Chondrocyte (in vitro differentiated cells): ENCODE results near the gene PCBP1. TPM values are rescaled to one million over a fixed set of nuclear protein-coding genes. Genes with fewer than 3 reads are reported as not detected.

Experiments used
- DNase-seq: peaks from one replicate; pipeline ENCODE4 v3.0.0; 2021; ENCODE audit warnings: mixed read lengths, low spot score
- H3K27ac Mint-ChIP-seq: one replicate; pipeline ENCODE4 v1.8.0; 2021; ENCODE audit warnings: mild to moderate bottlenecking, moderate library complexity, mixed read lengths; ENCODE audit not compliant: unreplicated experiment
- H3K27me3 Mint-ChIP-seq: 2 replicates; pipeline ENCODE4 v1.8.0; 2021; ENCODE audit warnings: low read depth, mixed read lengths
- H3K36me3 Mint-ChIP-seq: 2 replicates; pipeline ENCODE4 v1.8.0; 2021; ENCODE audit warnings: low read depth, mixed read lengths
- H3K4me1 Mint-ChIP-seq: 2 replicates; pipeline ENCODE4 v1.8.0; 2021; ENCODE audit warnings: low read depth, mild to moderate bottlenecking, mixed read lengths
- H3K4me3 Mint-ChIP-seq: one replicate; pipeline ENCODE4 v1.8.0; 2021; ENCODE audit warnings: mild to moderate bottlenecking, moderate library complexity, mixed read lengths; ENCODE audit not compliant: unreplicated experiment
- H3K9me3 Mint-ChIP-seq: 2 replicates; pipeline ENCODE4 v1.8.0; 2021; ENCODE audit warnings: low read depth, mixed read lengths
- total RNA-seq: library from RNA; stranded (reverse); gene quantifications from 3 replicates; pipeline ENCODE4 v1.2.1, GENCODE V29; 2021
- TF ChIP-seq, protein P1 (sequence below): fragments of 200-600 bp; sonication (generic); IDR thresholded peaks from 2 replicates; pipeline ENCODE4 v1.5.0; 2021; ENCODE audit warnings: antibody characterized with exemption, mild to moderate bottlenecking, moderate library complexity

Gene PCBP1
- total RNA-seq, 1 donor from 2014 or later: 220 TPM

DNA sequence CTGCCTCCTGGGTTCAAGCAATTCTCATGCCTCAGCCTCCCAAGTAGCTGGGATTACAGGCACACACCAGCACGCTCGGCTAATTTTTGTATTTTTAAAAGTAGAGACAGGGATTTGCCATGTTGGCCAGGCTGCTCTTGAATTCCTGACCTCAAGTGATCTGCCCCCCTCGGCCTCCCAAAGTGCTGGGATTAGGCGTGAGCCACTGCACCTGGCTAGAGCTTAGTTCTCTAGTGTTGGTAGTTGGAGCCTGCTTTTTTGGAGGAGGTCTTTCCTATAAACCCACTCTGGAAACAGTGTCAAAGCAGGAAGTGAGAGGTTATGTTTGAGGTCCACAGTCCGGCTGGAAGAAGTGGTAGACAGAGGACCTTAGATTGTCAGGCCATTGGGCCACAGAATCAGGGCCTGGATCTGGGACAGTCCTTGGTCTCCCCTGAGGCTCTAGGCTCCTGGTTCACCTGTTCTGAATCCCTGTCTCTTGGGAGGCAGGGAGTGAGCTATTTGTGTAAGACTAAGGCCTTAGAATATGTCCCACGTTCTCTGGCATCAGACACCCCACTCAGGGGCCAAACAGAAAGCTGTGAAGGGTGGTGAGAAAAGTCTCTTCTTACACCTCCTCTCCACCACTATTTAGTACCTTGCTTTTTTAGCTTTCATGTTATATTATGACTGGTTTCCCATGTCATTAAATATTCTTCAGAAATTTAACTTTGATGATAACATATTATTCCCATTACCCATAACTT, 34.5 kb downstream of the PCBP1 start:
- peaks cover 36% of the 10 kb centered on the region for H3K4me1 Mint-ChIP-seq
- H3K9me3 Mint-ChIP-seq: no peaks in the 10 kb centered on the region
- no peaks in the 10 kb centered on the region for H3K36me3 Mint-ChIP-seq
- H3K27me3 Mint-ChIP-seq: no peaks in the 10 kb centered on the region
- H3K4me3 Mint-ChIP-seq: no peak overlapping the region
- TF ChIP-seq, protein P1, sequence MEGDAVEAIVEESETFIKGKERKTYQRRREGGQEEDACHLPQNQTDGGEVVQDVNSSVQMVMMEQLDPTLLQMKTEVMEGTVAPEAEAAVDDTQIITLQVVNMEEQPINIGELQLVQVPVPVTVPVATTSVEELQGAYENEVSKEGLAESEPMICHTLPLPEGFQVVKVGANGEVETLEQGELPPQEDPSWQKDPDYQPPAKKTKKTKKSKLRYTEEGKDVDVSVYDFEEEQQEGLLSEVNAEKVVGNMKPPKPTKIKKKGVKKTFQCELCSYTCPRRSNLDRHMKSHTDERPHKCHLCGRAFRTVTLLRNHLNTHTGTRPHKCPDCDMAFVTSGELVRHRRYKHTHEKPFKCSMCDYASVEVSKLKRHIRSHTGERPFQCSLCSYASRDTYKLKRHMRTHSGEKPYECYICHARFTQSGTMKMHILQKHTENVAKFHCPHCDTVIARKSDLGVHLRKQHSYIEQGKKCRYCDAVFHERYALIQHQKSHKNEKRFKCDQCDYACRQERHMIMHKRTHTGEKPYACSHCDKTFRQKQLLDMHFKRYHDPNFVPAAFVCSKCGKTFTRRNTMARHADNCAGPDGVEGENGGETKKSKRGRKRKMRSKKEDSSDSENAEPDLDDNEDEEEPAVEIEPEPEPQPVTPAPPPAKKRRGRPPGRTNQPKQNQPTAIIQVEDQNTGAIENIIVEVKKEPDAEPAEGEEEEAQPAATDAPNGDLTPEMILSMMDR: no peak
- H3K27ac Mint-ChIP-seq: peak overlapping the region; percentile 19
- peak; percentile 12 for DNase-seq

DNA sequence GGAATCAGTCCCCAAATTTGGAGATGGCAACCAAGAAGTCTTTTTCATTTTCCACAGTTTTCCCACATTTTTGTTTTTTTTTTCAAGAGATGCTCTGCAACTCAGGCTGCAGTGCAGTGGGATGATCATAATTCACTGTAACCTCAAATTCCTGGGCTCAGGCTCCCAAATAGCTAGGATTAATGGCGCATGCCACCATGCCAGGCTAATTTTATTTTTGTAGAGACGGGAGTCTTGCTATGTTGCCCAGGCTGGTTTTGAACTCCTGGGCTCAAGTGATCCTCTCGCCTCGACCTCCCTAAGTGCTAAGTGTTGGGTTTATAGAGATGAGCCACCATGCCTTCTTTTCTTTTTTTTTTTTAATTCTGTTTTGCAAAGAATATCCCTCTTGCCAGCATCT, 35.2 kb downstream of the PCBP1 start:
- DNase-seq: peak; percentile 4
- peaks cover 33% of the 10 kb centered on the region for H3K4me1 Mint-ChIP-seq
- no peak overlapping the region for H3K27ac Mint-ChIP-seq
- no peaks in the 10 kb centered on the region for H3K9me3 Mint-ChIP-seq
- no peaks in the 10 kb centered on the region for H3K27me3 Mint-ChIP-seq
- no peaks in the 10 kb centered on the region for H3K36me3 Mint-ChIP-seq
- TF ChIP-seq, protein P1: no peak
- no peak overlapping the region for H3K4me3 Mint-ChIP-seq

DNA sequence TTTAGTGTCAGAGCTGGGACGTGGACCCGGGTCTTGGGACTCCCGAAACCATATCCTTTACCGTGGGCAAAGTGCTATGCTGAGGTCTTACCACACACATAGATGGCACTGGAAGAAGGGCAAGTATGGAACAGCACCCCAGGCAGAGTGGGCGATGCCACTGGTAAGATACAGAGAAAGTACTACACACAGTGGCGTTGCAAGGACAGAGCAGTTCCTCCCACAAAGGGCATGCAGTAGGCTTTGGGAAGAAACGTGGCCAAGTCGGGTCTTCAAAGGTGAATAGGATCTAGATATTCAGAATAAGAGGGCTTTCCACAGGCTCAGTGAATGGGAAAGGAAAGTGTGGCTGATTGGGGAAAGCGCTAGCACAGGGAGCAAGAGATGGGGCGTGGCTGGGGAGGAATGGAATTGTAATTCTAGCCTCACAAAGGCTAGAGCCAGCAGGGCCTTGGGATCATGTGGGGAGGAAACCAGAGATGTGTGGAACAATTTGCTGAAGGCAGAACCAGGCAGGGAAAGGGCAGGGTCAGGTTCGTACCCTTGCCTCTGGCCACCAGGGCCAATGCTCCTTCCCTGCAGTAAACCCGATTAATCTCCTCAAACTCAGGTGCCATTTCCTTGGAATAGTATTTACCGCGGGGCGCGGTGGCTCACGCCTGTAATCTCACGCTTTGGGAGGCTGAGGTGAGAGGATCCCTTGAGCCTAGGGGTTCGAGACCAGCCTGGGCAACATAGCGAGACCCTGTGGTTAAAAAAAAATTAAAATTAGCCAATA, 36.0 kb downstream of the PCBP1 start:
- no peaks in the 10 kb centered on the region for H3K27me3 Mint-ChIP-seq
- DNase-seq: peak; percentile 40
- no peaks in the 10 kb centered on the region for H3K36me3 Mint-ChIP-seq
- peak overlapping the region; percentile 99 for H3K27ac Mint-ChIP-seq
- peaks cover 38% of the 10 kb centered on the region for H3K4me1 Mint-ChIP-seq
- peak overlapping the region; percentile 90 for H3K4me3 Mint-ChIP-seq
- TF ChIP-seq, protein P1: no peak
- H3K9me3 Mint-ChIP-seq: no peaks in the 10 kb centered on the region

DNA sequence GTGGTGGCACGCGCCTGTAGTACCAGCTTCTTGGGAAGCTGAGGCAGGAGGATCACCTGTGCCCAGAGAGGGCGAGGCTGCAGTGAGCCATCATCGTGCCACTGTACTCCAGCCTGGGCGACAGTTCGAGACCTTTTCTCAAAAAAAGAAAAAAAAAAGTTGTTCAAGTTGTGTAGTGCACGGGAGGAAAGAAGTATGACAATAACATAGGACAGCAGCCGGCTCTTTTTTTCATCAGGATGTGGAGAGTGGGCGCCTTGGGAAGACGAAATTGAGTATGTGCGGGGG, 36.5 kb downstream of the PCBP1 start:
- H3K9me3 Mint-ChIP-seq: no peaks in the 10 kb centered on the region
- H3K4me1 Mint-ChIP-seq: peaks cover 39% of the 10 kb centered on the region
- no peak for DNase-seq
- no peaks in the 10 kb centered on the region for H3K36me3 Mint-ChIP-seq
- TF ChIP-seq, protein P1: no peak
- H3K4me3 Mint-ChIP-seq: peak overlapping the region; percentile 90
- peak overlapping the region; percentile 99 for H3K27ac Mint-ChIP-seq
- H3K27me3 Mint-ChIP-seq: no peaks in the 10 kb centered on the region

DNA sequence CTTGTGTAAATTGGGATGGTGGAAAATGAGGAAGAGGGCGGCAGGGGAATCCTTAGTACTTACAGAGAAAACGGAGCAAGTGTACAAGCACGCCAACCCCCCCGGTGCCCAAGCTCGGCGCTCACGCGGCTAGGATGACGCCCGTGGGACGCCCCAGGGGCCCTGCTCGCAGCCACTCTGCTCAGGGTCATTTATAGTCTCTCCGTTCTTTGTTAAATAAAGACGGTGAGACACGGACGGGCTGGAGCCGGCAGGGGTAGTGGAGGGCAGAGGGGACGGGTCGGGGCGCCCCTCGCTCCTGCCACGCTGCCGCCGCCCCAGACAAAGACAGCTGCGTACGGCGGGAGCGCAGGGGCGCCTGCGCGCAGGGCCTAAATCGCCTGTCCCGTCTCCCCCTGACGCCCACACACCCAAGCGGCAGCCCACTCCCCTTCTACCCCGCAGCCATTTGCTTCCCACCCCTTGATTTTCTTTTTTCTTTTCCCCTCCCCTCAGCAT, 37.8 kb downstream of the PCBP1 start:
- Mint-ChIP-seq H3K36me3 (no peaks in the 10 kb centered on the region), H3K9me3 (no peaks in the 10 kb centered on the region), H3K27ac (peak overlapping the region; percentile 99), H3K27me3 (no peaks in the 10 kb centered on the region), H3K4me3 (peak overlapping the region; percentile 90), H3K4me1 (peaks cover 39% of the 10 kb centered on the region)
- TF ChIP-seq, protein P1: no peak
- DNase-seq: peak; percentile 59
